Coronary artery (tissue), 2 donors: Measurements from ENCODE around the gene RND3.

Source experiments
- DNase-seq: peaks from one replicate; pipeline ENCODE4 v3.0.0-alpha.2; 2017; ENCODE audit warnings: low spot score
- H3K27ac ChIP-seq, 2 donors: fragments of 200-600 bp; sonication (generic); one replicate each; pipeline ENCODE4 v1.5.1; 2016 to 2019
- H3K4me3 ChIP-seq: fragments of 200-600 bp; sonication (generic); 2 replicates; pipeline ENCODE4 v1.5.1; 2016; ENCODE audit warnings: mild to moderate bottlenecking, moderate library complexity
- TF ChIP-seq, protein P1 (sequence below): fragments of 200-600 bp; sonication (generic); IDR thresholded peaks from one replicate; pipeline ENCODE4 v1.5.1; 2019; ENCODE audit warnings: antibody characterized with exemption

Gene RND3

DNA sequence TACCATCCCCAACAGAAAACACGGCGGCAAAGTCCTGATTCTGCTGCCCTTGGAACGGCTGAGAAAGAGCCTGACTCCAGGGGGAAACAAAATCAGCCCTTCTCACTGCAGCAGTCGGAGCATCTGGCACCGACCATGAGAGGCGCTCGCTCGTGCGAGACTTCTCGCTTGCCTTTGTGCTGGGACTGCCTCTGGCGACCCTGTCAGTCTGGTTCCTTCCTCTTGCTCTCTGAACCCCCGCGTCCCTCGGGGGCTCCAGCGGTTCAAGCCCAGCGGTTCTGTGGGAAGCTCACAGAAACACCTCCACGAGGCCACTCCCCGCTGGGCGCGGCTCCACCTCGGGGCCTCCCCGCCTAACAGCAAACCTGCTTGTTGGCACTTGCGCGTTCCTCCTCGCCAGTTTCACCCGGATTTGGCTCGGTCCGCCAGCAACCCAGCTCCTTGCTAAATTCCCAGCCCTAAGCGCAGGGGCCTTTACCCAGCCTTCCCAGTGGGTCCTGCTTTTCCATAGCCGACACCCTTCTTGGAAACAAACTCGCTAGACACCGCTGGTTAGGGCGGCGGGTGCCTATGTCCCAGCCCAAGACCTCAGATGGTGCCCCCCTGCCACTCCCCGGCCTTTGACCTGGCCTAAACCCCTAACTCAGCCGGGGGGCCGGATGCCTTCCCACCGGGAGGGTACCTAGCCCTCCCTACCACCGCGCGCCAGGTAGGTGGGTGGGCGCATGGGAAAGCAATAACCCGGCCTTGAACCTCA is 2.2 kb downstream of the RND3 start:
- H3K27ac ChIP-seq: peak overlapping the region; percentile 91 to 99
- TF ChIP-seq, protein P1, sequence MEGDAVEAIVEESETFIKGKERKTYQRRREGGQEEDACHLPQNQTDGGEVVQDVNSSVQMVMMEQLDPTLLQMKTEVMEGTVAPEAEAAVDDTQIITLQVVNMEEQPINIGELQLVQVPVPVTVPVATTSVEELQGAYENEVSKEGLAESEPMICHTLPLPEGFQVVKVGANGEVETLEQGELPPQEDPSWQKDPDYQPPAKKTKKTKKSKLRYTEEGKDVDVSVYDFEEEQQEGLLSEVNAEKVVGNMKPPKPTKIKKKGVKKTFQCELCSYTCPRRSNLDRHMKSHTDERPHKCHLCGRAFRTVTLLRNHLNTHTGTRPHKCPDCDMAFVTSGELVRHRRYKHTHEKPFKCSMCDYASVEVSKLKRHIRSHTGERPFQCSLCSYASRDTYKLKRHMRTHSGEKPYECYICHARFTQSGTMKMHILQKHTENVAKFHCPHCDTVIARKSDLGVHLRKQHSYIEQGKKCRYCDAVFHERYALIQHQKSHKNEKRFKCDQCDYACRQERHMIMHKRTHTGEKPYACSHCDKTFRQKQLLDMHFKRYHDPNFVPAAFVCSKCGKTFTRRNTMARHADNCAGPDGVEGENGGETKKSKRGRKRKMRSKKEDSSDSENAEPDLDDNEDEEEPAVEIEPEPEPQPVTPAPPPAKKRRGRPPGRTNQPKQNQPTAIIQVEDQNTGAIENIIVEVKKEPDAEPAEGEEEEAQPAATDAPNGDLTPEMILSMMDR: no peak
- peak; percentile 91 for DNase-seq
- peak overlapping the region; percentile 76 for H3K4me3 ChIP-seq

GRCh38 chr2:150484461-150485021 is 2.9 kb downstream of the RND3 start:
- Histone ChIP-seq H3K27ac (peak overlapping the region; percentile 91 to 99), H3K4me3 (peak overlapping the region; percentile 76)
- no peak for DNase-seq
- TF ChIP-seq, protein P1: no peak

GRCh38 chr2:150484006-150484405 is 3.5 kb downstream of the RND3 start:
- no peak for DNase-seq
- Histone ChIP-seq H3K4me3 (peak overlapping the region; percentile 76), H3K27ac (peak overlapping the region; percentile 91 to 99)

DNA sequence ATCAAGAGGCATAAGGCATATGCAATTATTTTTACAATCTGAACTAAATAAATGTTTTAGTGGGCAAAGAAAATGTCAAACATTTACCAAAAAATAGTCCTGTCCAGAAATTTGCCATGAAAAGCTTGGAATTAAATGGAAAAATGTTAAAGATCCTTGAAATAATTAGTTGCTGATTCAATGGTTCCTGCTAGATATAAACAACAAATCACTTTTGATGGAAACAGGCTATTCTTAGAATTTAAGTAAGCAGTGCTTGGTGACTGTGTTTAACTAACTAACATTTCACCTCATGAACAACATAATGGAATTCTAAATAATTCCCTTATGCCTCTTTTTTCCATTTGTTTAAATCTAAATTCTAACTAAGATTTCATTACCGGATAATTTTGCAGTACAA is 3.9 kb downstream of the RND3 start:
- DNase-seq: no peak
- Histone ChIP-seq H3K27ac (peak overlapping the region in 1 of 2 donors; percentile 24), H3K4me3 (peak overlapping the region; percentile 14)
- TF ChIP-seq, protein P1: no peak

More at GRCh38 chr2:150484006-150484405, 3.5 kb downstream of the RND3 start:
- TF ChIP-seq, protein P1: no peak

DNA sequence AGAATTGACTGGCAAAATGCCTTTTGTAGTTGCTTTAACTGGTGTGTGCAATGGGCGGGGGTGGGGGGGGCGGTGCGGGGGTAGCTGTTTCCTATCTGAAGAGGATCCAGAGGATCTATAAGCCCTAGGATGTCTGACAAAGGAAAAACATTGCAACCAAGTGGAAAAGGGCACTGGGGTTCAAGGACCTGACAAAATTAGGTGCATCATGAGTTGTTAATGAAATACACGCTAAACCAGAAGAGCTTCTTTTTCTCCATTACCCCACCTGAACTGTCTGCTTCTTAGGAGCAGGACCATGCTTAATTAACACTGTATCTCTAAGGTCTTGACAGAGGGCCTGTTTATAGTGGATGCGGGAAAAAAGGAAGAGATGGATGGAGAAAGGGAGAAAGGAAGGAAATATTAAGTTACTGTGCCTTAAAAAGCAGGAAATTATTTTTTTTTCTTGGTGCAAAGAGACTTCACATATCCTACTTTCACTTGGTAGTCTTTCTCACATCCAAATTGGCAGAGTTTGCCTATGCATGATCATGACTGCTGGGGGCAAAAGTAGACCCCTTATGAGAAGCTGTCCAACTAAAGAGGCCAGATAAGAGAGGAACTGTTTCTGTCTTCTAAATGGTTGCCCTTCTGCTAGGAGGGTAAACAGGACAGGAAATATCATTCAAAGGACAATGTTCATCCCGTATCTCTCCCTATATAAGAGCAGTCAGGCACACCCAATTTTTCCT is 4.6 kb downstream of the RND3 start:
- DNase-seq: no peak
- Histone ChIP-seq H3K27ac (peak overlapping the region; percentile 8 to 24), H3K4me3 (peak overlapping the region; percentile 14)
- TF ChIP-seq, protein P1: no peak

DNA sequence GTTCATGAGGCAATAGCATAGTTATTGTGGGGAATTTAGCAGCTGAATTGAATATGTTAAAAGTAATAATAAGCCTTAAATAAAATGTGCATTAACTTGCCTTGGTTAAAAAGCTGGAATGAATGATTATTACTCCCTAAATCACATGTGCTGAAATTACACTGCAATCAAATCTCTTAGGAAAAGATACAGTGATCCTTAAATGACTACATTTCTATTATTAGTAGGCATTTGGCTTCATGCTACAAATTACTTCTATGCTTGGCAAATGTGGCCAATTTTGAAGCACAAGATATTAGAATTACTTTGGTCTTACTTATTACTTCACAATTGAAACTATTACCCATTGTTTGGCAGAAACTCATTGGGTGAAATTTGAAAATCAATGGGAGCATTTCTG is 5.4 kb downstream of the RND3 start:
- H3K27ac ChIP-seq: peak overlapping the region; percentile 24 to 48
- no peak for DNase-seq

More for the DNA sequence above, 5.4 kb downstream of the RND3 start:
- TF ChIP-seq, protein P1: no peak
- no peak overlapping the region for H3K4me3 ChIP-seq
